SIG-M5 treated with dmso at 0.1 percent for 504 hours (cell line): ENCODE data around the gene EIF4H.
"Not testable (repeated sequence)": the region's sequence is repeated elsewhere in the genome, so short reads cannot be mapped to it uniquely, and the experiment has no call there.

Source experiments
- DNase-seq: peaks from one replicate; lab custom pipeline; 2025; ENCODE audit not compliant: unreplicated experiment; lab: John Stamatoyannopoulos, UW

Gene EIF4H

DNA sequence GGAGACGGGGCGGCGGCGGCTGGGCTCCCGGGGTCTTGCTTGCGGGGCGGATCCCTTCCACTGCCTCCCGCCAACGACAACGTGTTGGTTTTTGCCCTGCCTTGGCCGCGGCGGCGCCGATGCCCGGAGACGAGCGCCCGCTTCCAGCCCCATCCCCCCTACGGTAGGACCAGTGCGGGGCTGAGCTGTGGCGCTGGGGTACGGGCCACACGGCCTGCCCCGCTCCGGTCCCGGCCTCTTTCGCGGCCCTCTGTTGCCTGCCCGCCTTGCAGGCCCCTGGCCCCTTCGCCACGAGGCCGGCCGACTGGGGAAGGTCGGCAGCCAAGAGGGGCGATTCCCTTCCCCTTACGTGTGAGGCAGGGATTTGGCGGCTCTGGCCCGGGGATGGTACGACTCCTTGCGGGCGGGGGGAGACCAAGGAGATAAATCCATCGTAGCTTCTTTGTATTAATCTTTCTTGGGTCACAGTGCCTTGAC lies 488 bp downstream of the EIF4H start:
- no peak for DNase-seq

DNA sequence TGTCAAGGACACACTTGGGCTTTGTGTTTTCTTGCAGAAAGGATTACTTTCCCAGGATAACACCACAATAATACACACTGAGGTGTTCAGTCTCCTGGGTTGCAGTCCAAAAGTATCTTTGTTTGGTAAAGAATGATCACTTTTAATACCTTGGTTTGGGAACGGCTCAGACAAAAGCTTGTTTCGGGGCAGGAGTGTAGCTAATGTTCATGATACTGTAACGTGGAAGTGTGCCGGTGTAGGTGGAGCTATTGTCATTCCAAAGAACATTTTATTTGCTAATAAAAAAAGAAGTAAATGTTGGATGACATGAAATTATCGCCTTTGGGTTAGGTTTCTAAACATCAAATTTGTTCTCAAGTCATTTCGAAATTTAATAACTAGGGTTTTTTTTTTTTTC lies 1.2 kb downstream of the EIF4H start:
- DNase-seq, result no peak

DNA sequence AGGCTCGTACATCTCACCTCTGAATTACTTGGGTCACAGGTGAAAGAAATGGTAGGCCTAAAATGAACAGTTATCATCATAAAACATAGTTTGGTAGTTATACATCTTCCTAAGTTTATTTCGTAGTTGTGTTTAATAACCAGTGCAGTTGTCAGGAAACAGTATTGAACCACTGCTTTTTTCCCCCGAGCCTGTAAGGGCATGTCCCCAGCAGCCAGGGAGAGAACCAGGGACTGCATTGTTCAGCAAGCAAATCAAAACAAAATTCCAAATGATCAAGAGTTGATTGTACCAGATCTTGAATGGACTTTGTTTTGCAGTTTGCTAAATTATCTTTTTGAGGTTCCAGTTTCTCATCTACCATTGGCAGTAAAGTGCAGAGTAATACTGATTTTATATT lies 2.4 kb downstream of the EIF4H start:
- DNase-seq, result no peak

DNA sequence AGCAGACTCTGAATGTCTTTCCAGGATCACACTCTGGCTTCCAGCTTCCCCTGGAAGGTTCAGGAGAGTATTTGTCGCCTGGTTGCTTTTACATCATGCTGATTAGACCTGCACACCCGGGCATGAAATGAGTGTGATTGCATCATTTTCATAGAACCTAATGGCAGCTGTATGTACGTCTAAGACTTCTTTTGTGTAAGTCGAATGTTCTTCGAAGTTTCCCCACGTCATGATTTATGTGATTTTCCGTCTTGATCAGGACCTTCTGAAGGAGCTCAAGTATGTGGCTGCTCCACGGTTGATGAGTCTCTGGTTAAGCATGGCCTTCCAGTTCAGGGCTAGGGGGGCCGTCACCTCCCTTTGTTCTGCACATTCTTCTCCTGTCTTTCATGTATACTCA lies 4.5 kb downstream of the EIF4H start:
- no peak for DNase-seq

DNA sequence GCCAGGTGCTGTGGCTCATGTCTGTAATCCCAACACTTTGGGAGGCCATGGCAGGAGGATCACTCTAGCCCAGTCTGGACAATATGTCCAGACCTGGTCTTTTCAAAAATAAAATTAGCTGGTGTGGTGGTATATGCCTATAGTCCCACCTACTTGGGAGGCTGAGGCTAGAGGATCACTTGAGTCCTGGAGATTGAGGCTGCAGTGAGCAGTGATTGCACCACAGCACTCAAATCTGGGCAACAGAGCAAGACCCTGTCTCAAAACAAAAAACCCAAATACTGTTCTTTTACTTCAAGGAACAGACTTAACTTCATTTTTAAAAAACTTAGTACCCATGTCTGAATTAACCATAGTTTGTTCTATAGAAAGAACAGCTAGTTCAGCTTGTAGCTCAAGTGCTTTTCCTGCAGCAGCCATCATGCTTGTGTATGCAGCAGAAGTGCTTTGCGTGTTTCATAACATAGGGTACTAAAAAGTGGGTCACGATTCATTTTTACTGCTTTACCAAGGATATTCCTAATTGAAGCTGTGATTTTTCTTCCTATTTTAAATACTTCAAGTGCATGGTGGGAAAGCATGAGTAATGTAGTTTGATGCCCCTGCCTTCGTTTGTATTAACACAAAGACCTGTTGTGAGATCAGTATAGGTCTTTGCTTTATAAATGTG lies 5.9 kb downstream of the EIF4H start:
- no peak for DNase-seq

DNA sequence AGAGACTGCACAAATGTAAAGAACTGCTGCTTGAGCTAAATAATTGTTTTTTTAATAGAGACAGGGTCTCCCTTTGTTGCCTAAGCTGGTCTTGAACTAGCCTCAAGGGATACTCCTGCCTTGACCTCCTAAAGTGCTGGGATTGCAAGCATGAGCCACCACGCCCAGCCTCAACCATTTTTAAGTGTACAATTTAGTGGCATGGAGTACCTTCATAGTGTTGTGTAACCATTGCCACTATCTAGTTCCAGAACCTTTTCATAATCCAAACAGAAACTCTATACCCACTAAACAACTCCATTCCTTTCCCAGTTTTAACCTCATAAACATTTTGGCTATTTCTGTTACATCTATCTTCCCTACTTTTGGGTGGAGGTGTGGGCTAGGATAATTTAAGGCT lies 6.7 kb downstream of the EIF4H start:
- DNase-seq, result no peak

DNA sequence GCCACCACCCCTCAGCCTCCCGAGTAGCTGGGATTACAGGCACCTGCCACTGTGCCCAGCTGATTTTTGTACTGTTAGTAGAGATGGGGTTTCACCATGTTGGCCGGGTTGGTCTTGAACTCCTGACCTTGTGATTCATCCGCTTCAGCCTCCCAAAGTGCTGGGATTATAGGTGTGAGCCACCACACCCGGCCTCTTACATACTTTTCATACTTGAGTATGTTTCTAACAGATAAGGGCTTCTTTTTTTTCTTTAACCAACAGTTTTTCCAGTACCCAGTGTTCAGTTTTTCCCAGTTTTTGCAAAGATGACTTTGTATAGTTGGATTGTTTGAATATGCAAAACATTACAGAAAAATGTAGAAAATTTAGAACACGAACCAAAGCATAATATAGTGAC lies 7.7 kb downstream of the EIF4H start:
- DNase-seq, result no peak

DNA sequence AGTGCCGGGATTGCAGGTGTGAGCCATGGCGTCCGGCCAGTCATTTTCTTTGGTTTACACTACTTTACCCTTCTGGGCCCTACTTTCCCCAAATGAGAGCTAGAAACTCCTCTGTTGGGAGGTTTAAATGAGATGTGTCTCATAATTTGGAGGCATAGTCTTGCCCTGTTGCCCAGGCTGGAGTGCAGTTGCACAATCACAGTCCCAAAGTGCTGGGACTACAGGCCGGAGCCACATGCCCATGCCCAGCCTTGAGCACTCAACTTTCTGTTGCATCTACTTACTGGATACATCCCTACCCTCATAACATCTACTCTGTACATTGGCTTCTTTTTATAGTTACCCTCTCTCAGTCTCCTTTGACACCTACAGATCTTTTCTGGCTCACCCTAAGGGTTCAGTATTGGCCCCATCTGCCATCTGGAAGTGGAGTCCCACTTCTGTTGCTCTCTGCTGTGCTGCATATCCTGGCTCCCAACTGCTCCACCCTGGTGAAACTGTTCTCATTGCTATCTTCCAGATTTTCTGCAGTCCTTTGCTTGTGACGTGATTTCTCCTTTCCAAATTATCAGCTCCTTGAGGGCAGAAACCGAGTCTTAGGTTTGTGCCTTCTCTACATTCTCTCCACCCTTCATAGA lies 8.4 kb downstream of the EIF4H start:
- DNase-seq, result no peak

DNA sequence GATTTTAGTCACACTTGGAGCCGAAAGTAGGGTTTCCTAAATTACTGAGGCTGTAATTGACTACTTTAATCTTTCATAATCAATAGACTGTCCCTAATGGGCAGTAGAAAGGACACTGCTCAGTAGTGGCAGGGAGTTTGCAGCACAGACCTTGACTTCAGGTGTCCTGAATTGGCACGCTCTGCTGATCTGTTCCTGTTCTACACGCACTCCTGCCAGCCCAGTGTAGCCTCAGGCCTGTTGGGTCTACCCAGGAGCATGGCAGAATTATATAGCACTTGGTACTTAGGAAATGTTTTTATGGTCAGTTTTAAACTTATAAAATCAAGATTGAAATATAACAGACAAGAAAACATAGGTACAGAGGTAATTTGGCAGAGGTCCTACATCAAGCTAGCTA lies 9.0 kb downstream of the EIF4H start:
- DNase-seq, result no peak

DNA sequence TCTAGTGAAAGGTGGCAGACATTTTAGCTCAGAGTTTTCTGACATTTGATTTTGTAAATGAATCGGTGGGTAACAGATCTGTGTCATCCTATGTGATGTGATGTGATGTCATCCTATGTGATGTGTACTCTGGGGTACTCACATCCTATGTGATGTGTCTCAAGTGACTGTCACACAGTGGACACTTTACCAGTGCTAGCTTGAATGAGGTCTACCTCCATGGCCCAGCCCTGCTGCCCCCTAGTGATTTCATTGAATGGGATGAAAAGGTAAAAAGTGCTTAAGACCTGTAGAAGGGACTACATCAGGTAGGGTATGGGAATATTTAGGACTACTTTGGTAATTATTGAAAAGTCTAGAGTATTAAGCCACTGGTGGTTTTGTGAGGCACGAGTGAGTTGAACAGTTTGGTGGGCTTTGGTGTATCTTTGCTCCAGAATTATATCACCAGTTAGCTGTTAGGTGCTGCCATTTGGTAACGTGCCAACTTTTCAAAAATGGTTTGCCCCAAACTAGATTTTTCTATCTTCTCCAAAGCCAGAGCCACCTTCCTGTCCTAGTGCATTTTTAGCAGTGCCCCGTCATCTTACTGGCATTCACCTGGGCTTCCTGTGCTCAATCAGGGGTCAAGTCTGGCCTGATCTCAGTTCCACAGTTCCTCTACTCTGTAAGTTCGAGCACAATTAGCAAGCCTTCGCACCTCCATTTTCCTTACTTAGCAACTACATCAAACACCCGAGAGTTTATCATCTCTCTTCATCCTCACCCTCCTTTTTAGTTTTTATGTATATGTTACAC lies 9.7 kb downstream of the EIF4H start:
- no peak for DNase-seq

DNA sequence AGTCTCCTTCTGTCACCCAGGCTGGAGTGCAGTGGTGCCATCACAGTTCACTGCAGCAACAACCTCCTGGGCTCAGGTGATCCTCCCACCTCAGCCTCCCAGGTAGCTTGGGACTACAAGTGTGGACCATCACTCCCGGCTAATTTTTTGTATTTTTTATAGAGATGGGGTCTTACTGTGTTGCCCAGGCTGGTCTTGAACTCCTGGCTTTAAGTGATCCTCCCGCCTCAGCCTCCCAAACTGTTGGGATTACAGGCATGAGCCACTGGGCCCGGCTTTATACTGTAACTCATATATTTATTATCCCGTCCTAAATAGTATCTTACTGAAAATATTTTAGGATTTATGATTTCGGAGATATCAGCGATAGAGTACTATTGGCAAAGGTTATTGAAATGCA lies 10.9 kb downstream of the EIF4H start:
- no peak for DNase-seq

DNA sequence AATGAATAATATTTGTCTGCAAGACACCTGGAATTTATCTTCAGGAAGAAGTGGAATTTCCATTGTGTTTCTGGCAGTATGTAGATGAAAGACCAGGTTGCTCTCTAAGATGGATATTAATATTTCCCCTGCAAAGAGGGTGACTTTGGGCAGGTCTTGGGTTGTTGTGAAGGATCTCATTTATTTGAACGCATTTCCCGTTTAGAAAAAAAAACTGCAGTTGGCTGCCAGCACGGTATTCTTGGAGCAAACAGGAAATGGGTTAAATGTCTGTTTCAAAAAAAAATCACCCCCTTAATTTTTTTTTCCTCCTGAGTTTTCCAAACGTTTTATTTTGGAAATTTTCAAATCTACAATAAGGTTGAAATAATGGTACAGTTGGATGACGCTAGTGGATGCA lies 11.5 kb downstream of the EIF4H start:
- no peak for DNase-seq

DNA sequence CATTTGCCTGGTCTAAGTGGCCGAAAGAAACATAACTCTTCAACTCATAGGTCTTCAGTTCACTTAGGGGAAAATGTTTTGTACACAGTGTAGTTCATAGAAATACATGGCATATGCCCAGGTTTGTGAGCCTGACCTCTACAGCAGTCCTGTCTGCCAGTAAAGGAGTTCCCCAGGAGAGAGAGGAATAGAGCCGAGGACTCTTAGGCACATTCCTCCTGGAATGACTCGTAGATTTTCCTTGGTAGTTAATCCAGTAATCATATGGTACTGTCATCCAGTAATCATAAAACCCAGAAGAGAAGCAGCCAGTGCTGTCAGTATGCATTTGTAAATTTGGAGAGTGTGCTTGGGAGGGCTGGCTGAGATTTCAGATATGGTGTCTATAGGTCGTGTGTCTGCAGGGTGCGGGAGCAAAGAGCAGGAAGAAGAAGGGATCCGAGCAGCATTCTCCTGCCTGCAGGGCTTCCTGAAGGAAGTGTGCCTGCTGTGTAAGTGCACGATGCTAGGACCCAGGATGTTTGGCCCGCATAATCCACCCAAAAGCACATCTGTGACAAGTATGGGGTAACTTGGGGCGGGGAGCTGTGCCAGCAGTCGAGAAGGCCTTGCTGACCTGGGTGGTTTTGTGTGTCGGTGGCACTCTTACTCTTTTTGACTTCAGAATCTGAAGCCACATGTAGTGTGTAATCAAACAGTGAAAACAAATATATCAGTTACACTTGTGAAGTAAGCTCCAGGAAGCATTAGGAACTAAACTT lies 13.9 kb downstream of the EIF4H start:
- DNase-seq, result no peak

DNA sequence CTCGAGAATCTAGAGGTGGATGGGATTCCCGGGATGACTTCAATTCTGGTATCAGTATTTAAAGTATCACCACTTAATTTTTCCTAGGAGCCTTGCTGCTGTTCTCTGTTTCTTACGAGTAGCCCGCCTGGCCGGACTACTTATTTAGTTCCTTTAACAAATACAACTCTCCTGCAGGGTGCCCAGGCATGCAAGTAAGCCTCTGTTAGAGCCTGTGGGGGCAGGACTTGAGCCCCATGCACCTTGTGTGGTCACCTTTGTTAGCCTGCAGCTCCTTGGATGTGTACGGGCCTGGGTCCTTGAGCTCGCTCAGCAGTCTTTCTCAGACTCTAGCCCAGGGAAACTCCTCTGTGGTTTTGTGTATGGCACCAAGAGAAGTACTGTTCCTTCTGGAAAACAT lies 16.1 kb downstream of the EIF4H start:
- DNase-seq, result no peak

DNA sequence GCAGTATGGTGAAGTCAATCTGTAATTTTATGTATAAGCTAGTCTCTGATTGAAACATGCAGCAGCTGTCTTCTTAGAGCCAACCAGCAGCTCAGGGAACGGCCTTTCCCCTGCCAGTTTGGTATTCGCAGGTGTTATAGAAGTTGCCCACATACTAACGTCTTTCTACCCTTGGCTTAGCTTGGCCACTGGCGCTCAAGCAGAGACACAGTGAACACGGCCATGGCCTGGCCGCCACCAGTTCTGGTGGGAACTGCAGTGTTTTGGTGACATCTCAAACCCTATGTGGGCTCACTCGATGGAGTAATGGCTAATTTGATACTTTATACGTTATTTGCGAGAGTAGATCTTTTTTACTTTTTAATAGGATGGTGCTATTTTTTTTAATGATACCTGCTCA lies 17.1 kb downstream of the EIF4H start:
- no peak for DNase-seq

DNA sequence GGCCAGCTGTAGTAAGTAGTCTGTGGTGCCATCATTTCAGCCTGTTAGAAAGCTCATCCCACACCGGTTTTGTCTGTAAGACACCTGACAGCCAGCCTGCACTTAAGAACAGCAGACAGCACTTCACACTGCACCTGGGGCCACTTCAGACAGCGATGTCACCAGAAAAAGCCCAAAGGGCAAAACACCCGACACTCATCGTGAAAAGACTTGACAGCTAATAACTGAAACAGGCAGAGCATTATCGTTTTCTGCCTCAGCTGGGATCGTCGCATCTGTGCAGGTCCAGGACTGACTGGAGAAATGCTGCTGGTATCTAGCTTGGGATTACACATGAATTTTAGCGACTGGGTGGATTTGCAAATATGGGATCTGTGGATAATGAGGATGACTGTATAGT lies 18.9 kb downstream of the EIF4H start:
- no peak for DNase-seq

DNA sequence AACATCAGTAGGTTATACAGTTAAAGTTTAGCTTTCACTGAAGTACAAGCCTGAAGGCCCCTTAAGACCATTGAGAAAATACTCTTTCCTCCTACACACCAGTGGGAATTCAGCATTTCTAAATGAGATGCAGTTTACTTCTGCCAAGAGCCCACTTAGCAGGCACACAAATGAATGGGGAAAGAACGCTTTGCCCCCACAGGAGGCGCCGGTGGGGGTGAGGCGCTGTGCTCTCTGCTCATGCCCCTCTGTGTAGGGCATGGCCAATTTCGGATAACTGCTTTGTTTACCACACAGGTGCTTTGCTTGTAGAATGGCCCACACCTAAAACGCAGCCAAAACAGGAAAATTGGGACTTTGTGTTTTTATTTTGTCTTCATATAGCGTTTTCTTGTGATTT lies 19.8 kb downstream of the EIF4H start:
- no peak for DNase-seq

DNA sequence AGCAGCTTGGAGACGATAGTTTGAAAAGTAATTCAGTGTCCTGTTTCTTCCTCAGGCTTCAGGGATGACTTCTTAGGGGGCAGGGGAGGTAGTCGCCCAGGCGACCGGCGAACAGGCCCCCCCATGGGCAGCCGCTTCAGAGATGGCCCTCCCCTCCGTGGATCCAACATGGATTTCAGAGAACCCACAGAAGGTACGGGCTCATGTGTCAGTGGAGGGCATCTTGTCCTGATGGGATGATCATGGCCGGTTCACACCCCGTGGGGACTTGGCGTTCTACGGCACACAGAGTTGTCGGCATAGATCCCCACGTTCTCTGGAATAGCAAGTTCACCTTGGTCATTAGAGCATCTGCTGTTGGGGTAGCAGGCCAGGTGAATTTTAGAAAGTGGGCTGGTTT lies 20.5 kb downstream of the EIF4H start:
- DNase-seq, result no peak

DNA sequence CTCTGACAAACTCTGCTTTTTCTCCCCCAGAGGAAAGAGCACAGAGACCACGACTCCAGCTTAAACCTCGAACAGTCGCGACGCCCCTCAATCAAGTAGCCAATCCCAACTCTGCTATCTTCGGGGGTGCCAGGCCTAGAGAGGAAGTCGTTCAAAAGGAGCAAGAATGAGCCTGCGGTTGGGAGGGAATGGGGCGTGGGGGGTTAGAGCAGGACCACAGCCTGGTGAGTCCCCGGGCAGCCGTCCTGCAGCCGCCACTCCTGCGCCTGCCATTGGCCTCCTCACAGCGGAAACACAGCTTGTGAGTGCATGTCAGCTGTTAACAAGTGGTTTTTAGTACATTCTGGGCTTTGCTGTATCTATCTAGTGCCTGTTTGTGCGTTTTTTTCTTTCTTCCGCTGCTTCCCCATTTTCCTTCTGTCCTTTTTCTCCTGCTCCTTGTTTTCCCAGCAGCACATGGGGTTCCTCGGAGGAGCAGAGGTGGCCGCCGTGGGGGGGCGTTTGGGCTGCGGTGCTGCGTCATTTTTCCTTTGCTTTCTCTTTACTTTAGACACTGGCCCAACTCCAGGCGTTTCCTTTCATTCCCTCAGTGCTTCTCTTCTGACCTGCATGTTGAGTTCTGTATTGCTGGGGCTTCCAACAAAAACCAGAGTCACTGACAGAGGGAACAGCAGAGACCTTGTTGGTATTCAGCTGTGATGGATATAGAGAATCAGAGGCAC lies 21.1 kb downstream of the EIF4H start:
- DNase-seq, result not testable (repeated sequence)

DNA sequence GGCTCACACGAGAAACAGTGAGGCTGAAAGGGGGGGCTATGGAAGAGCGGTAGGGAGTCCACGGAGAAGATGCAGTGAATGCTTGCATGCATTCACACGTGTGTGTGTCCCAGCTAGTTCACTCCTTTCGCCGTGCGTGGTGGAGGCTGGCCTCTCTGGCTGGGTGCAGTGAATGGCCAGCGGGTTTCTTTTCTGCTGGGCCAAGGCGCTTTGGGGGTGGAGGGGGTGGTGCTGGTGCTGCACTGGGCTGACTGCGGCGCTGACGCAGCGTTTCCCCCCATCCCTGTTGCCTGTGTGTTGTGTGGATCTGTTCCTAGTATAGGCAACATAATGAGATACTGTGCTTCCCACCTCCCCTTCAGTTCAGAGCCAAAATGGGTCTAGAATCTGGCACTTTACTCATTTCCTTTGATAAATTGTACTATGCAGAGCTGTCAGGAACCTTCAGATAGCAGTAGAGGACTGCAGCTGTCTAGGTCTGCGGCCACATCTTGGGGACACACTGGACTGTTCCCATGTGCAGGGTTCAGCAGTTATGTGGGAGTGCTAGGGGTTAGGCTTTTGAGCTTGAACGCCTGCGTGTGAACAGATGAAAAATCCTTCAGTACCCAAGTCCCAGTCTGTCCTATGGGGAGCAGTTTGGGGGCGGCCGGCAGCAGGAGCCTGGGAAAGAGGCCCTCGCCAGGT lies 22.0 kb downstream of the EIF4H start:
- DNase-seq, result not testable (repeated sequence)
